ENCODE measurements around the gene CIITA.
"Not testable (repeated sequence)": the region's sequence is repeated elsewhere in the genome, so short reads cannot be mapped to it uniquely, and the experiment has no call there.

The CIITA gene

GRCh38 chr16:10876799-10877341 lies at the start of gene CIITA:
TSS of gene CIITA (plus strand) at chr16:10877202. CDS start at chr16:10877331, 129 bp downstream.
- DNase-seq (ENCODE audit: low spot score): no peak

- DNase-seq (ENCODE audit: low spot score): no peak
These were observed 49.2 kb upstream of the CIITA start for GRCh38 chr16:10827691-10828341.

- DNase-seq (ENCODE audit: low spot score): no peak
These were observed 48.1 kb upstream of the CIITA start for GRCh38 chr16:10828851-10829366.

GRCh38 chr16:10829390-10830098 lies 47.5 kb upstream of the CIITA start:
- not testable (repeated sequence) for DNase-seq (ENCODE audit: low spot score)

- DNase-seq (ENCODE audit: low spot score): not testable (repeated sequence)
These were observed 46.8 kb upstream of the CIITA start for GRCh38 chr16:10830240-10830639.

- no peak for DNase-seq (ENCODE audit: low spot score)
These were observed 44.8 kb upstream of the CIITA start for GRCh38 chr16:10831894-10832886.

- DNase-seq (ENCODE audit: low spot score): no peak
These were observed 43.7 kb upstream of the CIITA start for GRCh38 chr16:10833271-10833670.

GRCh38 chr16:10834130-10834529 lies 42.9 kb upstream of the CIITA start:
- no peak for DNase-seq (ENCODE audit: low spot score)

GRCh38 chr16:10834766-10835165 lies 42.2 kb upstream of the CIITA start:
- DNase-seq (ENCODE audit: low spot score): no peak

- DNase-seq (ENCODE audit: low spot score): no peak
These were observed 41.6 kb upstream of the CIITA start for GRCh38 chr16:10835281-10835931.

GRCh38 chr16:10836174-10836853 lies 40.7 kb upstream of the CIITA start:
- DNase-seq (ENCODE audit: low spot score): no peak

- DNase-seq (ENCODE audit: low spot score): no peak
These were observed 38.3 kb upstream of the CIITA start for GRCh38 chr16:10838621-10839278.

- DNase-seq (ENCODE audit: low spot score): no peak
These were observed 37.7 kb upstream of the CIITA start for GRCh38 chr16:10839279-10839666.

GRCh38 chr16:10840703-10841102 lies 36.3 kb upstream of the CIITA start:
- no peak for DNase-seq (ENCODE audit: low spot score)

GRCh38 chr16:10846213-10846998 lies 30.6 kb upstream of the CIITA start:
- DNase-seq (ENCODE audit: low spot score): no peak

- DNase-seq (ENCODE audit: low spot score): no peak
These were observed 29.8 kb upstream of the CIITA start for GRCh38 chr16:10847176-10847575.

GRCh38 chr16:10849736-10850477 lies 27.1 kb upstream of the CIITA start:
- DNase-seq (ENCODE audit: low spot score): no peak

- DNase-seq (ENCODE audit: low spot score): no peak
These were observed 26.5 kb upstream of the CIITA start for GRCh38 chr16:10850478-10850850.

GRCh38 chr16:10851512-10851911 lies 25.5 kb upstream of the CIITA start:
- DNase-seq (ENCODE audit: low spot score): no peak

Data from hematopoietic multipotent progenitor cell treated with erythropoietin and hydrocortisone succinate and interleukin-3 and kit ligand, for 15 days (in vitro differentiated cells).